GM19193 (cell line): ENCODE data around the gene PLB1.

Experiments used
- POLR2A ChIP-seq: IDR thresholded peaks from 4 replicates; pipeline ENCODE4 v1.6.1; 2011; ENCODE audit not compliant: insufficient read depth, insufficient read length; ENCODE audit errors: extremely low read depth

PLB1 gene

GRCh38 chr2:28581312-28581711 is 85.5 kb downstream of the PLB1 start:
- TF ChIP-seq POLR2A, result no peak

GRCh38 chr2:28582152-28582551 is 86.3 kb downstream of the PLB1 start:
- TF ChIP-seq POLR2A, result no peak

- TF ChIP-seq POLR2A, result no peak
Observed at GRCh38 chr2:28582595-28582994, 86.7 kb downstream of the PLB1 start.

- no peak for TF ChIP-seq POLR2A
Observed at GRCh38 chr2:28583899-28584553, 88.2 kb downstream of the PLB1 start.

GRCh38 chr2:28586867-28587266 is 91.0 kb downstream of the PLB1 start:
- TF ChIP-seq POLR2A, result no peak

- TF ChIP-seq POLR2A, result no peak
Observed at GRCh38 chr2:28587526-28588291, 91.8 kb downstream of the PLB1 start.

- no peak for TF ChIP-seq POLR2A
Observed at GRCh38 chr2:28588292-28588670, 92.4 kb downstream of the PLB1 start.

- TF ChIP-seq POLR2A, result no peak
Observed at GRCh38 chr2:28589746-28590463, 94.0 kb downstream of the PLB1 start.

GRCh38 chr2:28590496-28591301 is 94.8 kb downstream of the PLB1 start:
- no peak for TF ChIP-seq POLR2A

GRCh38 chr2:28591711-28592335 is 96.0 kb downstream of the PLB1 start:
- no peak for TF ChIP-seq POLR2A

- TF ChIP-seq POLR2A, result no peak
Observed at GRCh38 chr2:28592481-28592880, 96.6 kb downstream of the PLB1 start.

GRCh38 chr2:28593160-28593755 is 97.4 kb downstream of the PLB1 start:
- no peak for TF ChIP-seq POLR2A

- no peak for TF ChIP-seq POLR2A
Observed at GRCh38 chr2:28594000-28594331, 98.1 kb downstream of the PLB1 start.
